ENCODE results near the gene C10orf67. TPM values are rescaled to one million over a fixed set of nuclear protein-coding genes. Genes with fewer than 3 reads are reported as not detected.

C10orf67 gene
- total and polyA plus RNA-seq, 9 of the 15 experiments (the other 6 are each of a cell fraction or from before 2014, with no cell fraction given), result not detected

DNA sequence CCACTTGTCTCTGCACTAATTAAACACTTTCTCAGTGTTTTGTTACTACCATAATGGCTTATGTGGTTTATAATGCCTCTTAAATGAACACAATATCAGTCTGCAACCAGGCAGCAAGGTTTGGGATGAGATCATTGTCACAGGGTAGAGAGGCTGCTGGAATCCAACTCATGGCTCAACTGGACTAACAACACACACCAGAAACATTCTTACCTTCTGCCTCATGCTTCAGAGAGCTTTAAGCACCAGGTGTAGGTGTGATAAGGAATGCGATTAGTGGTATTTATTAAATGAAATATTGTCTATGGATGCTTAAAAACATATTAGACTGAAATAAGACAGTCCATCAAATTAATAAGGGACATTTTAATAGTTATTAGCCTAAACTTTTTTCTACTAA is 127.1 kb downstream of the C10orf67 start:
- Histone ChIP-seq H4K20me1 (replicated peaks; ENCODE audit: control insufficient read depth, insufficient read depth, low read length) (no peaks in the 10 kb centered on the region), H3K4me3 (no peak overlapping the region), H3K9me1 (ENCODE audit: control insufficient read depth, insufficient read depth, low read length) (no peaks in the 10 kb centered on the region), H3K27me3 (ENCODE audit: control insufficient read depth in 2 of 2, insufficient read depth in 2 of 2, low read length in 2 of 2) (no peaks in the 10 kb centered on the region), H3K27ac (ENCODE audit: extremely low read depth, low read depth, low read length) (no peak overlapping the region), H3K9ac (ENCODE audit: insufficient read depth in 1 of 2, low read depth in 2 of 2, low read length in 2 of 2) (no peak overlapping the region), H3K4me2 (ENCODE audit: insufficient read depth, low read length) (no peak overlapping the region), H3K36me3 (ENCODE audit: control insufficient read depth, insufficient read depth, low read length) (no peaks in the 10 kb centered on the region), H2AFZ (ENCODE audit: low read depth, low read length) (no peak overlapping the region), H3K9me3 (replicated peaks; ENCODE audit: control insufficient read depth, insufficient read depth, low read depth, low read length) (no peaks in the 10 kb centered on the region), H3K4me1 (replicated peaks in 1 of 2; ENCODE audit: control insufficient read depth in 2 of 2, insufficient read depth in 2 of 2, low read length in 2 of 2) (no peaks in the 10 kb centered on the region), H3K79me2 (ENCODE audit: control insufficient read depth, insufficient read depth, low read length) (no peaks in the 10 kb centered on the region)
- CTCF ChIA-PET (ENCODE audit: low intra/inter-chr PET ratio), result no interaction called here
- in situ Hi-C loops (cut with MboI) (no loop called here), intact Hi-C loops (cut with micrococcal nuclease) (no loop called here)
- ATAC-seq (no peak), DNase-seq (ENCODE audit: extremely low read depth in 1 of 4, low spot score in 3 of 4) (no peak), FAIRE-seq (no peak)
- POLR2A ChIA-PET, result no interaction called here
- whole genome bisulfite sequencing (ENCODE audit: insufficient coverage, low coverage, missing lambda C conversion rate), result 0% methylated on average over 1 of the region's 1 CpG
- BruUV-seq (replicated peaks), result no TSS peak
- TF ChIP-seq, protein P1, sequence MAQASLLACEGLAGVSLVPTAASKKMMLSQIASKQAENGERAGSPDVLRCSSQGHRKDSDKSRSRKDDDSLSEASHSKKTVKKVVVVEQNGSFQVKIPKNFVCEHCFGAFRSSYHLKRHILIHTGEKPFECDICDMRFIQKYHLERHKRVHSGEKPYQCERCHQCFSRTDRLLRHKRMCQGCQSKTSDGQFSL (CRISPR knock-in tag; IDR thresholded peaks at IDR 0.05), result no peak
- TF ChIP-seq, protein P1 (tag; IDR thresholded peaks at IDR 0.05), result no peak
- TF ChIP-seq, protein P2, sequence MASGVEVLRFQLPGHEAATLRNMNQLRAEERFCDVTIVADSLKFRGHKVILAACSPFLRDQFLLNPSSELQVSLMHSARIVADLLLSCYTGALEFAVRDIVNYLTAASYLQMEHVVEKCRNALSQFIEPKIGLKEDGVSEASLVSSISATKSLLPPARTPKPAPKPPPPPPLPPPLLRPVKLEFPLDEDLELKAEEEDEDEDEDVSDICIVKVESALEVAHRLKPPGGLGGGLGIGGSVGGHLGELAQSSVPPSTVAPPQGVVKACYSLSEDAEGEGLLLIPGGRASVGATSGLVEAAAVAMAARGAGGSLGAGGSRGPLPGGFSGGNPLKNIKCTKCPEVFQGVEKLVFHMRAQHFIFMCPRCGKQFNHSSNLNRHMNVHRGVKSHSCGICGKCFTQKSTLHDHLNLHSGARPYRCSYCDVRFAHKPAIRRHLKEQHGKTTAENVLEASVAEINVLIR (CRISPR knock-in tag; IDR thresholded peaks at IDR 0.05), result no peak
- no peak for TF ChIP-seq EP400 (IDR thresholded peaks at IDR 0.05)
- no peak for TF ChIP-seq SP2 (IDR thresholded peaks at IDR 0.05; ENCODE audit: extremely low read depth, low read depth, low read length, poor library complexity, severe bottlenecking)
- TF ChIP-seq THRAP3 (IDR thresholded peaks at IDR 0.05; ENCODE audit: borderline replicate concordance), result no peak
- no peak for TF ChIP-seq HEY1 (CRISPR knock-in tag; IDR thresholded peaks at IDR 0.05; ENCODE audit: borderline replicate concordance)
- TF ChIP-seq, protein P3, sequence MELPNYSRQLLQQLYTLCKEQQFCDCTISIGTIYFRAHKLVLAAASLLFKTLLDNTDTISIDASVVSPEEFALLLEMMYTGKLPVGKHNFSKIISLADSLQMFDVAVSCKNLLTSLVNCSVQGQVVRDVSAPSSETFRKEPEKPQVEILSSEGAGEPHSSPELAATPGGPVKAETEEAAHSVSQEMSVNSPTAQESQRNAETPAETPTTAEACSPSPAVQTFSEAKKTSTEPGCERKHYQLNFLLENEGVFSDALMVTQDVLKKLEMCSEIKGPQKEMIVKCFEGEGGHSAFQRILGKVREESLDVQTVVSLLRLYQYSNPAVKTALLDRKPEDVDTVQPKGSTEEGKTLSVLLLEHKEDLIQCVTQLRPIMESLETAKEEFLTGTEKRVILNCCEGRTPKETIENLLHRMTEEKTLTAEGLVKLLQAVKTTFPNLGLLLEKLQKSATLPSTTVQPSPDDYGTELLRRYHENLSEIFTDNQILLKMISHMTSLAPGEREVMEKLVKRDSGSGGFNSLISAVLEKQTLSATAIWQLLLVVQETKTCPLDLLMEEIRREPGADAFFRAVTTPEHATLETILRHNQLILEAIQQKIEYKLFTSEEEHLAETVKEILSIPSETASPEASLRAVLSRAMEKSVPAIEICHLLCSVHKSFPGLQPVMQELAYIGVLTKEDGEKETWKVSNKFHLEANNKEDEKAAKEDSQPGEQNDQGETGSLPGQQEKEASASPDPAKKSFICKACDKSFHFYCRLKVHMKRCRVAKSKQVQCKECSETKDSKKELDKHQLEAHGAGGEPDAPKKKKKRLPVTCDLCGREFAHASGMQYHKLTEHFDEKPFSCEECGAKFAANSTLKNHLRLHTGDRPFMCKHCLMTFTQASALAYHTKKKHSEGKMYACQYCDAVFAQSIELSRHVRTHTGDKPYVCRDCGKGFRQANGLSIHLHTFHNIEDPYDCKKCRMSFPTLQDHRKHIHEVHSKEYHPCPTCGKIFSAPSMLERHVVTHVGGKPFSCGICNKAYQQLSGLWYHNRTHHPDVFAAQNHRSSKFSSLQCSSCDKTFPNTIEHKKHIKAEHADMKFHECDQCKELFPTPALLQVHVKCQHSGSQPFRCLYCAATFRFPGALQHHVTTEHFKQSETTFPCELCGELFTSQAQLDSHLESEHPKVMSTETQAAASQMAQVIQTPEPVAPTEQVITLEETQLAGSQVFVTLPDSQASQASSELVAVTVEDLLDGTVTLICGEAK (IDR thresholded peaks at IDR 0.05), result no peak
- TF ChIP-seq, protein P3 (CRISPR knock-in tag; IDR thresholded peaks at IDR 0.05), result no peak
- TF ChIP-seq CBX1 (IDR thresholded peaks at IDR 0.05; ENCODE audit: low read depth), result no peak
- no peak for TF ChIP-seq SRSF7 (optimal IDR thresholded peaks at IDR 0.05; ENCODE audit: low read depth, low read length)
- no peak for TF ChIP-seq HIVEP1 (CRISPR knock-in tag; IDR thresholded peaks at IDR 0.05)
- TF ChIP-seq ZNF197 (CRISPR knock-in tag; IDR thresholded peaks at IDR 0.05; ENCODE audit: low read depth), result no peak

Measured in K562 (cell line).